ENCODE results near the gene PRTG.
"Not testable (repeated sequence)": the region's sequence is repeated elsewhere in the genome, so short reads cannot be mapped to it uniquely, and the experiment has no call there.

PRTG gene

DNA sequence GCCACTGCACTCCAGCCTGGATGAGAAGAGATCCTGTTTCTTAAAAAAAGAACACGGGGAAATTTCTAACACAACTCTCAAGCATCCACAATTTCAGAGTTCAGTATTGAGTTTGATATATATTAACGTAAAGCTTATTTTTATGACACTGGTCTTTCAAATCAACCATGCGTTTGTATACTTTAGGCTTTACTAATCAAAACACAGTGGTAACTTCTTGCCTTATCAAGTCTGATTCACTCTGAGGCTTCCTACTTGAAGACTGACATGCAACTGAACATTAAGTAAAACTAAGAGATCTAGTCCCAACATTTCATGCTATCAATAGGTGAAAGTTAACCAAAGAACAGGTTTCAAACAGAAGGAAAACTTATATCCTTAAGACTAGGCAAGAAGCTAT lies 46.7 kb downstream of the PRTG start:
- no peak for DNase-seq (ENCODE audit: low read depth)

- no peak for DNase-seq (ENCODE audit: low read depth)
These were observed 47.5 kb downstream of the PRTG start for GRCh38 chr15:55695432-55695831.

DNA sequence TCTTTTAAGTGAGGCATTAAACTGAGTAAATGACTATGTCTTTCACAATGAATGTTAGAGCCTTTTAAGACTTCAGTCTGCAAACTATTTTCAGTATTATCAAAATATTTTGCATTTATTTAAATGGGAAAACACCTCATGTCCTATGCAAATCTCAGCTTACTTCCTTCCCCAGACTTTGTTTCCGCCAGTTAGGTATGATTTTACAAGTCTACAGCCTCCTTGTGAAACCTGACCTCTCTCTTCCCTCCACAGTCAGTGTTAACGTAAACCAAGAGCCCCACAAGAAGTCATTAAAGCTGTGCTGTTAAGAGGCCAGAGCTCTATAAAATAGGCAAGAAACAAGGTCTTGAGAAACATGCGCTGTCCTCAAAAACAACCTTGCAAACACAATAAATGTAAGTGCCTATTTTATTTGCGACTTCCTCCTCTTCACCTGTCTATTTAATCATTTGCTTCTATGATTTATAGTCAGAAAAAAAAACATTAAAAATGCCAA lies 48.3 kb downstream of the PRTG start:
- DNase-seq (ENCODE audit: low read depth), result peak; percentile 14

DNA sequence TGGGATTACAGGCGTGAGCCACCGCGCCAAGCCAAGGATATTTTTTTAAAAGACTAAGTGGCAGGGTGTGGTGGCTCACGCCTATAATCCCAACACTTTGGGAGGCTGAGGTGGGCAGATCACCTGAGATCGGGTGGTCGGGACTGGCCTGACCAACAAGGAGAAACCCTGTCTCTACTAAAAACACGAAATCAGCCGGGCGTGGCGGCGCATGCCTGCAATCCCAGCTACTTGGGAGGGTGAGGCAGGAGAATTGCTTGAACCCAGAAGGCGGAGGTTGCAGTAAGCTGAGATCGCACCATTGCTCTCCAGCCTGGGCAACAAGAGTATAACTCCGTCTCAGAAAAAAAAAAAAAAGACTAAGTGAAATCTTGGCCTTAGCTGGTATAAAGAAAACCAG lies 49.8 kb downstream of the PRTG start:
- not testable (repeated sequence) for DNase-seq (ENCODE audit: low read depth)

GRCh38 chr15:55687792-55688191 lies 55.2 kb downstream of the PRTG start:
- no peak for DNase-seq (ENCODE audit: low read depth)

DNA sequence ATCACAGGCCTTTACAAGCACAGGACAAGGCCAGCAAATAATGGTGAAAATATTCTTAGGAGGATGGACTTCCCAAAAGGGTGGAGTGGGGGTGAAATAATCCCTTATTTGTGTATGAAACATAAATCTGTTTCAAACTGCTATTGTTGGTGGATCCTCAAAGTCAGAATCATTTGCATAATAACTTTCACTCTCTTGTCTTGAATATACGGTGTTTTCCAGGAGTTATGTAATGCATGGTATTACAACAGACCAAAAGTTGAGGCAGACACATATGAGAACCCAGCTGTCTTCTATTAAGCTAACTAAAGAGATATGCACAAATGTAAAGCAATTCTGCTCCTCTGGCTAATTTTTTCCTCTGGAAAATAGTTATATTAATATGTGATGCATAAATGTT lies 57.7 kb downstream of the PRTG start:
- no peak for DNase-seq (ENCODE audit: low read depth)

- peak; percentile 5 for DNase-seq (ENCODE audit: low read depth)
These were observed 59.6 kb downstream of the PRTG start for GRCh38 chr15:55683376-55683775.

GRCh38 chr15:55681631-55682030 lies 61.3 kb downstream of the PRTG start:
- DNase-seq (ENCODE audit: low read depth), result no peak

- no peak for DNase-seq (ENCODE audit: low read depth)
These were observed 66.4 kb downstream of the PRTG start for GRCh38 chr15:55676507-55676906.

- DNase-seq (ENCODE audit: low read depth), result no peak
These were observed 69.7 kb downstream of the PRTG start for GRCh38 chr15:55673287-55673686.

- DNase-seq (ENCODE audit: low read depth), result no peak
These were observed 73.7 kb downstream of the PRTG start for GRCh38 chr15:55669270-55669669.

DNA sequence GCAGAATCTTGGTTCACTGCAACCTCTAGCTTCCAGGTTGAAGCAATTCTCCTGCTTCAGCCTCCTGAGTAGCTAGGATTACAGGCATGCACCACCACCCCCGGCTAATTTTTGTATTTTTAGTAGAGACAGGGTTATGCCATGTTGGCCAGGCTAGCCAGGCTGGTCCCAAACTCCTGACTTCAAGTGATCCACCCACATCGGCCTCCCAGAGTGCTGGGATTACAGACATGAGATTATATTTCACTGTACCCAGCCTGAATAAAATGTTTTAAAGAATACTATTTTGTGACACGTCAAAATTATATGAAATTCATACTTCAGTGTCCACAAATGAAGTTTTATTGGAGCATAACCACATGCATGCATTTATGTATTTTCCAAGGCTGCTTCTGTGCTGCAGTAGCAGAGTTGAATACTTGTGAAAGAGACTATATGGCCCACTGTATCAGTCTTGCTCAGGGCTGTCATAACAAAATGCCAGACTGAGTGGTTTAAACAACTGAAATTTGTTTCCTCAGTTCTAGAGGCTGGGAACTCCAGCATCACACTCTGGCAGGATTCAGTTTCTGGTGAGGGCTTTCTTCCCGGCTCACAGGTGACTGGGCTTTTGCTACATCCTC lies 77.2 kb downstream of the PRTG start:
- DNase-seq (ENCODE audit: low read depth), result no peak

- peak; percentile 8 for DNase-seq (ENCODE audit: low read depth)
These were observed 81.5 kb downstream of the PRTG start for GRCh38 chr15:55661428-55661827.

DNA sequence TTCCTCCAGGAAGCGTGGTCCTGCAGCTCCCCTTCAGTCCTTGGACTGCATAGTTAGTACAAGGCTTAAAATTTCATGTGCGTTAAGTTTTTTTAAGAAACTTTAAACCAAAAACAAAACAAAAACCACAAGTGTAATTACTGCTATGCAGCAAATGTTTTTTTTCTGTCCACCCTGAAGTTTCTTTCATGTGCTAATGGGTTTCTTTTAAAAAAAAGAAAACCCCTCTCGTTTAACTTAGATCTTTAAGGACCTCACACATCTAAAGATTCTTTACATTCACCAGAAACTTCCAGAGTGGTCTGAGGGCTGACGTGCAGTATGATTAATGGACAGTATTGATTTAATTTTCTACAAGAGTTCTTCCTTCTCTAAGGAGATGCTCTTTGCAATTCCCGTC lies 82.8 kb downstream of the PRTG start:
- no peak for DNase-seq (ENCODE audit: low read depth)

DNA sequence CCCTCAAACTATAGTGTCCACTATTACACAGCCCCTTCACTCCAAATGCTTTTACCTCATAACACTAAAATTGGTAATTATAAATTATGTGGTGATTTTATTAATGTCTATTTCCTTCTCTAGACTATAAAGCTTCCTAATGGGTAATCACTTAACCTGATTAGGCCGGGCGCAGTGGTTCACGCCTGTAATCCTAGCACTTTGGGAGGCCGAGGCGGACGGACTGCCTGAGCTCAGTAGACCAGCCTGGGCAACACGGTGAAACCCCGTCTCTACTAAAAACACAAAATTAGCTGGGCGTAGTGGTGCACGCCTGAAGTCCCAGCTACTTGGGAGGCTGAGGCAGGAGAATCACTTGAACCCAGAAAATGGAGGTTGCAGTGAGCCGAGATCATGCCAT lies 83.5 kb downstream of the PRTG start:
- DNase-seq (ENCODE audit: low read depth), result no peak

DNA sequence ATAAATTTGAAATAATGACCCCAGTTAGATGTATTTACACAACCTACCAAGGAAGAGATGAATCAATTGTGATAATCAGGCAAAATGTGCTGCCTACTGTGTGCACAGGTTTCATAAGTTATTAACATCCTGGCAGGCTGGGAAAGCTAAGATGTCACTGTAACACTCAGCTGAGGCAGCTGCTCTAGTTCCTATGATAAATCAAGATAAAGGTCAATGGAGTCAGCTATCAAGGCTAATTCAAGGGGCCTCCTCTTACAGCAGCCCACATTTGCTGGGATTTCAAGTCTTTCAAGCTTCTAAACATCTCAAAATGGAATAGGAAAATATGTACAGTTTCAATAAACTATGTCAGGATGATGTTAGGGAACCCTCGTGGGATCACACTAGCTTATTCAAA lies 84.1 kb downstream of the PRTG start:
- DNase-seq (ENCODE audit: low read depth), result no peak

- no peak for DNase-seq (ENCODE audit: low read depth)
These were observed 88.4 kb downstream of the PRTG start for GRCh38 chr15:55654561-55655031.

DNA sequence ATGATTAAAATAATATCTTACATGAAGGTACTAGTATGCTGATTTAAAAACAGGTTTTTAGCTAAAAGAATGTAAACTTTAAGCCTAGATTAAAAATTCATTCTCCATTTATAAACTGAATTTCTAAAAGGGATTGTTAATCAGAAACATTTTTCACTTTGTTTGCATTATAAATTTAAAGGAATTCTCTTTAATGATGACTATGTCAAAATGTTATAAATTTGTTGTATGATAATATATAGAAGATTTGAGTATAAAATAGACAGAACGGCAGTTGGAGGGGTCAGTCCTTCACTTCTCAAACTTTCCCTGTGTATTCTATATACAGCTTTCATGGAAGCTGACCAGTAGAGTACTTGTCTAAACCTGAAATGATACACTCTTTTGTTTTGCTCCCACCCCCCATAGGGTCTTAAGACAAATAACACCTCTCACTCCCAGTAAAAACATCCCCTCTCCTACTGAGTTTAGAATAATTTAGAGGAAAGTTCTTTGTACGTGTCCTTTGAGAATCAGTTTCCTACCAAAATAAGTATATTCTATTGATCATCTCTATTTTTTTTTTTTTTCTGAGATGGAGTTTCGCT lies 90.0 kb downstream of the PRTG start:
- DNase-seq (ENCODE audit: low read depth), result no peak

- DNase-seq (ENCODE audit: low read depth), result no peak
These were observed 90.6 kb downstream of the PRTG start for GRCh38 chr15:55652359-55652758.

- peak; percentile 78 for DNase-seq (ENCODE audit: low read depth)
These were observed 93.9 kb downstream of the PRTG start for GRCh38 chr15:55649058-55649423.

GRCh38 chr15:55638764-55639163 lies 104.2 kb downstream of the PRTG start:
- DNase-seq (ENCODE audit: low read depth), result no peak

- DNase-seq (ENCODE audit: low read depth), result no peak
These were observed 105.9 kb downstream of the PRTG start for GRCh38 chr15:55637086-55637485.

- no peak for DNase-seq (ENCODE audit: low read depth)
These were observed 109.2 kb downstream of the PRTG start for GRCh38 chr15:55633731-55634130.

GRCh38 chr15:55632434-55632833 lies 110.5 kb downstream of the PRTG start:
- DNase-seq (ENCODE audit: low read depth), result no peak
